CD4-positive, alpha-beta T cell treated with Interleukin-17A for 1 hour (primary cell): ENCODE data around the gene GPATCH8.
"Not testable (repeated sequence)": the region's sequence is repeated elsewhere in the genome, so short reads cannot be mapped to it uniquely, and the experiment has no call there.

Experiments
- DNase-seq: peaks from one replicate; pipeline ENCODE4 v3.0.0-alpha.2; 2020

GPATCH8 gene

DNA sequence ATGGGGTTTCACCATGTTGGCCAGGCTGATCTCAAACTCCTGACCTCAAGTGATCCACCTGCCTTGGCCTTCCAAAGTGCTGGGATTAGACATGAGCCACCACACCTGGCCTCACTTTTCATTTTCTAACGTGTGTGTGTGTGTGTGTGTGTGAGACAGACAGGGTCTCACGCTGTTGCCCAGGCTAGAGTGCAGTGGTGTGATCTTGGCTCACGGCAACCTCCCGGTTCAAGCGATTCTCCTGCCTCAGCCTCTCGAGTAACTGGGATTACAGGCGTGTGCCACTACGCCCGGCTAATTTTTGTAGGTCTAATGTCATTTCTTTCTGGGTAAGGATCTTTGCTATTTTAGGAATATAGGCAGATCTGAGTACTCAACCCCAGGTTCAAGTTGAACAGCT is 109.1 kb downstream of the GPATCH8 start:
- DNase-seq, result not testable (repeated sequence)

DNA sequence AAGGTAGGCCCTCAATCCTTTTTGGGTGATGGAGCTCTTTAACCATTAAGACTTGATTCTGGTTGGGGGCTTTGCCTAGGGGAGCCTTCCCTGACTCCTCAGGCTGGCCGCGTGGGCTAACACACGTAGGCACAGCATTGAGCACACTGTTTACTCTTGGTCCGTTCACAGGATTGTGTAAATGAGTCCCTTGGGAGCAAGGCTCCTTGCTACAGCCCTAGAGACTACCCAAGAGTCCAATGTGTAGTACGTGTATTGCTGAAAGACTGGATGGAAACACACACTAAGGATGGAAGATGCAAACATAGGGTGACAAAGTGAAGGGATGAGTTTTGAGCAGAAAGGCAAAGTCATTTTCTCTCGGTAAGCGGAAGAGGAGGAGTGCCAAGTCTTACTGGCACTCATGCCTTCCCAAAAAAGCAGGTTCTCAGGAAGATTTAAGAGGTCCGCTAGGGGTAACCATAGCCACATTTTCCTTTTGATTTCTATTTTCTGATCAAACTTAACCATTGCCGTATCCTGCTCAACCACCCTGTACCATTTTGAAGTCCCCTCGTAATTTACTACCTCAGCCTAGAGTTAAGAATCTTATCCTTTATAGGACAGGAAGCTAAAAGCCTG is 112.8 kb downstream of the GPATCH8 start:
- DNase-seq, result no peak

DNA sequence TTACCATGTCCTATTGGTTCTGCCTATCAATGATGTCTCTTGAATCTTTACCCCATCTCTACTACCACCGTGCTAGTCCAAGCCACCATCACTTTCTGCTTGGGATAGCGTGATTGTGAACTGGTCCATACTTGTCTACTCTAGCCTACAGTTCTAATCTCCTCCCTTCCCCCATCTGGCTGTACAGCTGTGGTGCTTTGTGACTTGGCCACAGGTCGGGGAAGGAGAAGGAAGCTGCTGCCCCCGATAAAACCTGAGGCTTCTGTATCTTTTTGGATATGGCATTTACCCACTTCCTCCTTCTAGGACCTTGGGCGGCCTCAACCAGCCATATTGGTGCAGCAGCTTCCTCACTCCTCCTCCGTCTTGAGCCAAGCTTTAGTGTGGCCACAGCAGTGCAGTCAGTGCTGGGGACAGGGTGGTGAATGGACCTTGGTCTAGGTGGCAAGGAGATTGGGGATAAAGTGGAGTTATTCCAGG is 113.4 kb downstream of the GPATCH8 start:
- DNase-seq, result no peak

DNA sequence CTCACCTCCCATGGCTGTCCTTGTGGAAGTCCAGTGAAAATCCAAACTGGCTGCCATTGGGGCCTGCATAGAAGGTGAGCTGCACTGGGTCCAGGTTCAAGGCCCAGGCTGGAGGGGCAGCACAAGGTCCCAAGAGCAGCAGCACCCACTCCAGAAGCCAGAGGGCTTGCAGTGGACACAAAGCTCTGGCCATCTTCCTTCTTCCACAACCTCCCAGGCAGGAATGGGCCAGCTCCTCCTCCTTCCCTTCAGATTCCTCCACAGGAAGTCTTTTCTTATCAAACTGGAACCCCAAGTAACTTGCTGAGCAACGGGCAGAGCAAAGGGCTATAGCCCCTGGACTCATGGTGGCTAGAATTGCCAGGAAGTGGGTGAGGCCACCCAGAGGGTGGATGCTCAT is 113.9 kb downstream of the GPATCH8 start, which contains the start of gene ITGA2B:
ITGA2B (minus strand) TSS at position 369 of the 400 bp plus-strand sequence; CDS start at position 193, 176 bp downstream.
- no peak for DNase-seq

DNA sequence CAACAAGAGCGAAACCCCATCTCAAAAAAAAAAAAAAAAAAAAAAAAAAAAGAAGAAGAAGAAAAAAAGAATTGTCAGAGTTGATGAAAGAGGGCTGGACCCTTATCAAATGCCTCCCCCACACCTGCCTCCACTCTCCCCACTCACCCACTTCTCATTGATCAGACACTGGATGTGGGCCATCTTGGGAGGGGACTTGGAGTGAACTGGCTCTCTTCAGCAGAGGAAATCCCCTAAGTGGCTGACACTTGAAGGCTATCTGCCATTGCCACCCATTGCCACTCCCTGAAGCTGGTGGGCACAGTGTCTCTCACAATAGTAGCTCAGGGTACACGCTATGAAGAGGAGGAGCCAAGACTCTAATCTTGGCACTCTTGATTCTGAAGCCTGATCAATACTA is 115.4 kb downstream of the GPATCH8 start:
- DNase-seq, result no peak

DNA sequence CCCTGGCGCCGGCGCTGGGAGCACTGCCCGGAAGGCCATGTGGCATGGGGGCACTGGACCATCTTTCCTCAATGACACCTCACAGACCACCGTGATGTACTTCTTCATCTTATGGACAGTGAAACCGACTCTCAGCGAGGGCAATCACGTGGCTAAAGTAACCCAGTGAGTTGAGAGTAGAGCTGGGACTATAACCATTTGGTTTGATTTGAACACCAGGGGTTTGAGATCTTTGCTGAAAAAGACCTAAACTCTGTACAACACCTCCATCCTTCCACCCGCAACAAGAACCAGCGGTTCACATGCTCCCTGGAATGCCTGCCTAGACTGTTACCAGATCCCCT is 117.1 kb downstream of the GPATCH8 start:
- DNase-seq, result no peak

DNA sequence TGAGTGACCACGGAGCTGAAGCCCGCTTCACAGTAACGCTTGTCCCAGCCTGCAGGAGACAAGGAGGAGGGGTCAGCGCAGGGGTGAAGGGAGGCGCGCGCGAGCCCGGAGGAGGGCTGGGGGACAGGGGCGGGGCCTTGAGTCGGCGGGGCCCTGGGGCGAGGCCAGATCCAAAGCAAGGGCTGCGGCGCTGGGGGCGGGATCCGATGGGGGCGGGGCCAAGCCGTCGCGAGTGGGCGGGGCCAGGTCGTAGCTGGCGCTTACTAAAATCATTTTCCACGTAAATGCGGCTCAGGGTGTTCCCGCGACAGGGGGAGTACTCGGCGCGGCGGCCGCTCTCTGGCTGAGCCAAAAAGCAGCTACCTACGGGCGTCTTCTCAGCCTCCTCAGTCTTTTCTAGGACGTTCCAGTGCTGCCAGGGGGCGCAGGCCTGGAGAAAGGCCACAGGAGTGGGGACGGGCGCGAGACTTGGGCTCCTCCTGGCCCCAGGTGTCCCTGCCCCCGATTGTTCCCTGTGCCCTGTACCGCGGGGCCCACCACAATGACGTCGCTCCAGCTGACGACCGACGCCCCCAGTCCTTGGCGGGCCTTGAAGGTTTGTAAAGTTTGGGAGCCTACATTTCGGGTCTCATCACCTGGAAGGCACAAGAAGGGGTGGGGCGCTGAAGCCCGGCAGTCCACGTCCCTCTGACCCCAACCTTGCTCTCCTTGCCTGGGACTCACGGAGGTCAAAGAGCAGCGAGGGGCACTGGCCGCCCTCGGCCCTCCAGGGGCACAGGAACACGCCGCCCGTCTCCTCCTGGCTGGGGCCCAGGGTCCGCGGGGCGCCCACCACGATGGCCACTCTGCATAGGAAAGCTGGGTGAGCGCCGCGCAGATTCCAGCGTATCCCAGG is 117.7 kb downstream of the GPATCH8 start:
- DNase-seq, result peak; percentile 89

DNA sequence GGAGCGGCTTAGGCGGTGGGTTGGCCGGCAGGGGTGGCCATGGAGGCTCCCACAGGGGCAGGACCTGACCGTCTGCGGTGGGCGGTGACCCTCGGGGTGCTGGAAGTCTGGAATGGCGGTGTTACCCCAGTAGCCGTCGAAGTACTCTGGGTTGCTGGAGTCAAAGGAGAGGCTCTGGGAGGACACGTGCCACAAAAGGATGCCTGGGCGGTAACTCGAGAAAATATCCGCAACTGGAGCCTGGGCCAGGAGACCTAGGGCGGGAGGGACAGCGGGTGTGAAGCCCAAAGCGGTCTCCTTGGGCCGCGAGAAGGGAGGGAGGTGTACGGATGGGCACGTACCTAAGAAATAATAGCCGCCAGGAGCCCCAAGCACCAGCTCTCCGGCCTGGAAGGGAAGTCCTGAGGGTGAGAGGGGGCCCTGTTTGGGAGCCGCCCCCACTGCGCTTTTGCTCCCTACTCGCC is 118.4 kb downstream of the GPATCH8 start:
- no peak for DNase-seq

DNA sequence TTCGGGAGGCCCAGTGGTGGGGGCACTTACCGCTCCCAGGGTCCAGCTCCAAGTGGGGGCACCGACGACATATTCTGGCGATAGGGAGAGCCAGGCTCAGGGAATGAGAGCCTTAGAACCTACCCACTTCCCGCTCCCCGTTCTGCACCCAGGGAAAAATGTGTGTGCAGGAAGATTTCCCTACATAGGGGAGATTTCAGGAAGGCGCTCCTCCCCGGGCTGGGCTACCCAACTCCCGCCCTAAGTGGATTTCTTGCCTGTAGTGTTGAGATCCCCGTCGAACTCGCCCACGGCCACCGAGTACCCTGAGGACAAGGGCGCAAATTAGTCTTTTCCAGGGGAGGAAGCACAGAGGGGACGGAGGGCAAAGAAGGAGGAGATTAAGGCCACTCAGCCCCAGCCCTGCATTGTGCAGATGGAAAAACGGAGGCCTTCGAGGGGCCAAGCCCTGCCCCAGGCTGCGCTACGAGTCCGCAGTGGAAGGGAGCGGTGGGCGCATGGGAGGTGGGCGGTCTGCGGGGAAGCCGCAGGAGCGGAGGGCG is 118.9 kb downstream of the GPATCH8 start:
- DNase-seq, result no peak

DNA sequence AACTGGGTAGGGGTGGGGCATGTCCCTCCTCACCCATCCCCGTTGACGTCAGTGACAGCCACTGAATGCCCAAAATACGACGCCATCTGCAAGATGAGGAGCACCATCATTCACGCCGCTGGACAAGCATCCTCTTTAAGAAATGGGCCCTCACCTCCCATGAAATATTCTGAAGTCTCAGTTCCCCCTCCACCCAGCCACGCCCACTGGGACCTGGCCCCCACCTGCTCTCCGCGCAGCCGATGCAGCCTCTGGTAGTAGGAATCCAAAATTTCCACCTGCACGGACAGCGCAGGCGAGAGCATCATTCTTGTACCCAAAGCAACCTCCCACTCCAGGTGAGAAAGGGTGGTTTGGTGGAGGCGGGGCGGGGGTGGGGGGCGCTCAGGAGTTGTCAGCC is 119.3 kb downstream of the GPATCH8 start:
- DNase-seq, result no peak

DNA sequence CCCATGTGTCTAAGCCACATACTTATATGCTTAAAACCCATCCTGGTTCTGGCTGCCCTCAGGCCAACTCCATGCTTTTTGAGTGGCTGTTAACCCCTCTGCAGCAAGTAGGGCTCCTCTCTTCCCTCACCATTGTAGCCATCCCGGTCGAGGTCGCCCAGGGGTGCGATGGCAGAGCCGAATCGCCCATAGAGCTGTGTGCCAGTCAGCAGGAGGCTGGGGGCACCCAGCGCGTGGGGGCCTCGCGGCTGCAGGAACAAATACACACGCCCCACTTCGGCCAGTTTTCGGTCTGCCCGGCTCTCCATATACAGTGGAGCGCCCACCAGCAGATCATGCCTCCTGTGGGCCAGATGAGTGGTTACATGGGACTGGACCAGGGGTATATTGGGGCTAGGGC is 119.8 kb downstream of the GPATCH8 start:
- DNase-seq, result no peak

DNA sequence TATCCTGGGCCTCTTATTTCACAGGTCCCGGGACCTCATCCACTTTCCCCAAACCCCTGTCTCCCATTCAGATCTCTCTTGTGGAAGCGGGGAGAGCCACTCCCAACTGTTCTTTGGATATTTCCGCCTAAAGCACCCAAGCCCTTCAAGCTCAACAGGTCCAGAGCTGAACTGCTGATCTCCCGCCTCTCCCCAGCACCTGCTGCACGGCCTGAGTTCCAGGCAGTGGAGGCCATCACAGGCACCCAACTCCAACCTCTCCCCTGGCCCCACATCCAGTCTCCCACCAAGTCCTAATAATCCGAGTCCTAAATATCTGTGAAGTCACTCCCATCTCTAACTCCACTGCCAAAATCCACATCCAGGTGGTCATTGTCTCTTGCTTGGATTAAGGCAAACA is 120.3 kb downstream of the GPATCH8 start:
- no peak for DNase-seq

DNA sequence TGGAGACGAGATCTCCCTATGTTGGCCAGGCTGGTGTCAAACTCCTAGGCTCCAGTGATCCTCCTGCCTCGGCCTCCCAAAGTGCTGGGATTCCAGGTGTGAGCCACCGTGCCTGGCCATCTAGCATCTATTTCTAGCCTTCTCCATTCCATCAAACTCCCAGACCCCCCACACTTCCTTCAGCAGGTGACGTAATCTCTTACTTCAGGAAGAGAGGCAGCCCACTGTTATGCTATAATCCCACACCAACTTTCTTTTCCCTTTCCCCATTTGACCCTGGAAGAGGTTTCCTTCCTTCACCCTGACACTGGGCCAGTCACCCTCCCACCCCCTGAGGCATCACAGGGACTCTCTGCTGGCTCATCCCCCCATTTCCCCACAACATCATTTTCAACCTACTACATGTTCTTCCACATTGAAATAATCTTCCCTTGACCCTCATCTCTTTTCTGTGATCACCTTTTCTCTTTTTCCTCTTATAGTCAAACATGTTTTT is 121.3 kb downstream of the GPATCH8 start:
- no peak for DNase-seq

DNA sequence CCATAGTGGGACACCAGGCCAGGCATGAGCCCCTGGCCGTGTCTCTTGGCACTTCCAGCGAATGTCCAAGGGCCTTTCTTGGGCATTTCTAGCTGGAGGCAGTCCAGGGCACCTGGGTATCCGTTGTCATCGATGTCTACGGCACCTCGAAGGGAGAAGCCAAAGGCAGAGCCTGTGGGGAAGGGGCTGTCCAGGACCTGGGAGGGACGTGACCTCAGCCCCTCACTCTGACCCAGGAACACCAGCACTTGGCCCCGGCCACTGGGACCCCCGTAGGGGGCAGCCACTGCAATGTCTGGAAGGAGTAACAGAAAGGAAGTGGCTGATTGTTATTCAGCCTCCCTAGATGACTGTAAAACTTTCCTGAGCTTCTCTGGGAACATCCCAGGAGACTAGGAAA is 122.4 kb downstream of the GPATCH8 start:
- no peak for DNase-seq

DNA sequence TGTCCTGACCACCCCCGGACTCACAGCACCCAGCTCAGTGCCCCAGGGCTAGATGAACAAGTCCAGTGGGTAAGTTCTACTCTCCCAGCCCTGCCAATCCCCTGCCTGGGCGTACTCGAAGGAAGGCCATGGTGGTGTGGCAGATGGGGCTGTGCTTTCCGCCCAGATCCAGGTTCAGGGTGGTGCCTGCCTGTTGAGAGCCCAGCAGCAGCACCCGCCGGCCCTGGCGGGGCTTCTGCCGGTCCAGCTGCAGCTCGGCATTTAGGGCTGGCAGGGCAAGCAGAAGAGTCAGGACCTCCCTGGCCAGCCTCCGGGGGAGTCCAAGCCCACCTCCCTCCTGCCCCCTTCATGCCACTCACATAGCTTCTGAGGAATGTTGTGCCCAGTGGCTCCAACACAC is 123.3 kb downstream of the GPATCH8 start:
- no peak for DNase-seq

DNA sequence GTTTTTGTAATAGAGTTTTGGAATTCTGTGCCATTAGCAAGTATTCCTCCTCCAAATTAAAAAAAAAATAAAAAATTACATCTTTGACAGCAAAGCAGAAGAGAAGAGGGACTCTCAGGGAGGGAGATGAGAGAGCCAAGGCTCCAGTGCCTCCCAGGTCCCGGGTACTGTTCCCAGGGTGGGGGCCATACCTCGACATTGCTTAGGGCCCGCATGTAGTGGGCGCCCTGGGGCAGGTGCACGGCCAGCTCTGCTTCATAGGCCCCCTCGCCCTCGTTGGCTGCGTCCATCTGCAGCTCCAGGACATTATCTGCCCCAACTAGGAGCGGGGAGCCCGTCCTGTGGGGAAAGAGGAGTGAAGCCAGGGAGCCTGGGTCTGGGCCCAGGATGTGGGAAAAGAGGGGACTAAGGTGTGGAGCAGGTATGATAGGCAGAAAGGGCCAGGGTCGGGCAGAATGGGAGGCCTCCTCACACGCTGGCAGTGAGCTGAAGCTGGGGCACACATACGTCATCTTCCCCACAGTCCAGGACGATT is 125.0 kb downstream of the GPATCH8 start:
- no peak for DNase-seq

DNA sequence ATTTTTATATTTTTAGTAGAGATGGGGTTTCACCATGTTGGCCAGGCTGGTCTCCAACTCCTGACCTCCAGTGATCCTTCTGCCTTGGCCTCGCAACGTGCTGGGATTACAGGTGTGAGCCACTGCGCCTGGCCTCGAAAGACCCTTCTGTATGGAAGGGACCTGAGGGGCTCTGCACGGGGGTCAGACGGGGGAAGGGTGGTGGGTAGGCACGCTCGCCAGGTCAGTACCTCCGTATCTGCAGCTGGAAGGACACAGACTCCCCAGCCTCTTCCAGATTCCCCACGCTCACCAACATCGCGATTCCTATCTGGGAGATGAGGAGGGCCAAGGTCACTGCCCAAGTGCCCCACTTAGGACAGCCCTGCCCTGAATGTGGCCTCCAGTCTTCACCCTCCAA is 126.4 kb downstream of the GPATCH8 start:
- DNase-seq, result no peak

DNA sequence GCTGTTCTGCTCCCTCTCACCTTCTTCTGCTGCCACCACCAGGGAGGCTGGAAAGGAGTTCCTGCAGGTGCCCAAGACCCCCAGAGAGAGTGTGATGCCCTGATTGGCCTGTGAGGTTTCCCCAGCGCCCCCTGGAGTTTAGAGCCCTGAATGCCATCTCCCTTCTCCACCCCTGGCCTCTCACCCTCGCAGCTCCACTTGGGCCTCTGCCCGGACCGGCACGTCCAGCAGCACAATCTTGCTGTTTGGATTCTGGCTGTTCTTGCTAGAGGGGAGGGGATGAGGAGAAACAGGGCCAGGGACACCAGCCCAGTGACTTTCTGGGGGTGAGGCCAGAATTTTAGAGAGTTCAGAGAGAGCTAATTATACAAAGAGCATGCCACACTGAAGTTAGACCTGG is 127.1 kb downstream of the GPATCH8 start:
- no peak for DNase-seq

DNA sequence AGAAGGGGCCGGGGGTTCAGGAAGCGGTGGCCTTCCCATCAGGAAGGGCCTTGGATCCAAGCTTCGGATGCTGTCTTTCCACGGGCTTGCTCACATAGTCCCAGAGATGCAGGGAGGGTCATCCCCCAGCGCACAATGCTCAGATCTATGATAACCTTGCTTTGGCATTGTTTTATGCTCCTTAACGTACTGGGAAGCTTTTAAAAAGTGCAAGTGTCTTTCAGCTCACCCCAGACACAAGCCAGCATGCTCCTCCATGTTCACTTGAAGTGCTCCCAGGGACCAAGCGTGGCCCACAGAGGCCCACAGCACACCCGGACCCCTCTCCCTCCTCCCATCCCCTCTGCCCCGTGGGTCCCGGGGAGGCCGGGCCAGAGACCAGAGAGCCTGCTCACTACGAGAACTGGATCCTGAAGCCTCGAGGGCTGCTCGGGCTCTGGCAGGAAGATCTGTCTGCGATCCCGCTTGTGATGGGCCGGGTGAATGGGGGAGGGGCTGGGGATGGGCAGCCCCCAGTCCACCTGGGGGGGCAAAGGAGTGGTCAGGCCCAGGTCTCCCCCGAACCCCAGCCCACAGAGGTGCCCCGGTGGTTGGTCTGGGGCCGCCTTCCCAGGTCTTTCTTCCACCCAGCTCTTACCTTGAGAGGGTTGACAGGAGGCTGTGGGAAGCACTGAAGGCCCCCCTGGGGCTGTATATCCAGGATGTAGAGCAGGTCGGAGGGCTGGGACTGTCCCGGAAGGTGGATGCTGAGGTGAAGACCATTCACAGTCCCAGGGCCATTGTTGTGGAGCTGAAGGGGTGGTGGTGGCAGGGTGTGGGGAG is 127.8 kb downstream of the GPATCH8 start:
- DNase-seq, result no peak

DNA sequence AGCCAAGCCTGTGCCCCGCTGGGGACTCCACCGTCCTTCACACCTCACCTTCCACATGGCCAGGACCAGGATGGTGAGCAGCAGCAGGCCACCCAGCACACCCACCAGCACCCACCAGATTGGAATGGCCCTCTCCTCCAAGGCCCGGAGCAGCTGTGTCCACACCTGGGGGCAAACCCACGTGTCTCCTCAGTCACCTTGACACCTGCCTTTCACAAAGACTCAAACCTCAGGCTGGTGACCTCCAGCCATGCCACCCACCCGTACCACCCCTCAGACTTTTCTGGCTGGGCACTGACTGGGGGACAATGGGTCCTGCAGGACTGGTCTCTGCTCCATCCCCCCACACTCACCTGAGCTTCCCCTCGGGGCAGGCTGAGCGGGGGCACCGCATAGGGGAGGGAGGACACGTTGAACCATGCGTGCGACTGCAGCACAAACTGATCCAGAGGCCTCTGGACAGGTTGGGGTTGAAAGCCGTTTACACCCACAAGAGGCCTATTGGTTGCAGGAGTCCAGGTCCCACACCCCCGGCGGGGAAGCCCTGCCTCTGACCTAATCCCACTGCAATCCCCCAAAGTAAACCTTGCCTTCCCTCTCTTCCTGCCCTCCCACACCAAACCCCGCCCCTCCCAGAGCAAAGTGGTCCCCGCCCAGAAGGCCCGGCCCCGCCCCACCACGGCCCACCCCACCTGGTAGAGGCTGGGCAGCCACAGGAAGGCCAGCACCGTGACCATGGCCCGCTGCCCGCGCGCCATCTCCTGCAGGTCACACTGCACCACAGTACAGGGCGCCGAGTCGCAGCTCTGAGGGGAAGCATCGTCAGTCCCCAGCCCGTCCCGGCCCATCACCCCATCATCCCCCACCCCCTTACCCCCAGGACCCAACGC is 128.7 kb downstream of the GPATCH8 start:
- DNase-seq, result no peak

DNA sequence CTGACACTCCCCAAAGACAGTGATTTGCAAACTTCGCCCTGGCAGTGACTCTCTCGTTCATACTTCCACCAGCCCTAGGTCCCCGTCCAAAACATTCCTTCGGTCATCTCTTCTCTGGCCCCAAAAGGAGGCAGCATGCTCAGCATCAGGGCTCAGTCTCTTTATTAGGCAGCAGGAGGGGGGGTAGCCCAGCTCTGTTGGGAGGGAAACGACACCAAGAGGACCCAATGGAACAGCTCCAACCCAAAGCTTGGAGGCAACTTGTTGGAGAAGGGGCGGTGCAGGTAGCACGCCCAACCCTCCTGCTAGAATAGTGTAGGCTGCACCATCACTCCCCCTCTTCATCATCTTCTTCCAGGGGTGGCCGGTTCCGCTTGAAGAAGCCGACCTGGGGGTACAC is 131.2 kb downstream of the GPATCH8 start:
- DNase-seq, result no peak
